IgD-negative memory B cell (primary cell): ENCODE results near the gene CXCR4. TPM values are rescaled to one million over a fixed set of nuclear protein-coding genes. Genes with fewer than 3 reads are reported as not detected.

Experiments
- H3K27ac Mint-ChIP-seq, 3 donors: one replicate each; pipeline ENCODE4 v1.8.0; 2020 to 2022; ENCODE audit warnings: mild to moderate bottlenecking in 3 of 3, mixed read lengths in 3 of 3, moderate library complexity in 1 of 3
- H3K27me3 Mint-ChIP-seq: one replicate; pipeline ENCODE4 v1.8.0; 2021; ENCODE audit warnings: mixed read lengths
- H3K36me3 Mint-ChIP-seq: one replicate; pipeline ENCODE4 v1.8.0; 2020; ENCODE audit warnings: mild to moderate bottlenecking, mixed read lengths
- H3K4me1 Mint-ChIP-seq, 3 donors: one replicate each; pipeline ENCODE4 v1.8.0; 2020 to 2022; ENCODE audit warnings: mixed read lengths in 3 of 3, mild to moderate bottlenecking in 1 of 3
- H3K4me3 Mint-ChIP-seq, 4 donors: one replicate each; pipeline ENCODE4 v1.8.0; 2020 to 2022; ENCODE audit warnings: mild to moderate bottlenecking in 4 of 4, mixed read lengths in 4 of 4, moderate library complexity in 3 of 4
- H3K9me3 Mint-ChIP-seq, 3 donors: one replicate each; pipeline ENCODE4 v1.8.0; 2020 to 2021; ENCODE audit warnings: mixed read lengths in 3 of 3, mild to moderate bottlenecking in 1 of 3
- polyA plus RNA-seq: library from polyadenylated mRNA; unstranded; fragments of 300-500 nt; fragmentation: Illumina TruSeq; gene quantifications from one replicate; pipeline ENCODE4 v1.2.3, GENCODE V29; 2021

Gene CXCR4
- polyA plus RNA-seq: 862 TPM

GRCh38 chr2:136117909-136118818 is at the start of gene CXCR4:
TSS of gene CXCR4 (minus strand) at chr2:136118149. CDS start at chr2:136118060, 89 bp downstream.
- H3K36me3 Mint-ChIP-seq: peaks cover 26% of the 10 kb centered on the region
- no peaks in the 10 kb centered on the region for H3K27me3 Mint-ChIP-seq
- peak within 1 kb of the TSS; percentile 99 to 100 (median 100) for H3K27ac Mint-ChIP-seq
- peak within 1 kb of the TSS; percentile 96 to 99 (median 98) for H3K4me3 Mint-ChIP-seq
- peaks cover 28 to 48% (median 44%) of the 10 kb centered on the region in 3 donors for H3K4me1 Mint-ChIP-seq
- peaks cover 0 to 3% (median 2%) of the 10 kb centered on the region in 3 donors for H3K9me3 Mint-ChIP-seq

GRCh38 chr2:136164280-136164776 is 46.4 kb upstream of the CXCR4 start:
- Mint-ChIP-seq H3K4me3 (no peak overlapping the region), H3K36me3 (peaks cover 1% of the 10 kb centered on the region), H3K27me3 (peaks cover 2% of the 10 kb centered on the region), H3K9me3 (no peaks in the 10 kb centered on the region), H3K27ac (peak overlapping the region in 1 of 3 donors; percentile 8), H3K4me1 (peaks cover 13 to 21% (median 16%) of the 10 kb centered on the region in 3 donors)

- Mint-ChIP-seq H3K27ac (peak overlapping the region in 1 of 3 donors; percentile 71), H3K4me1 (peaks cover 15 to 21% (median 17%) of the 10 kb centered on the region in 3 donors), H3K4me3 (peak overlapping the region in 1 of 4 donors; percentile 8), H3K9me3 (peaks cover 0 to 2% (median 0%) of the 10 kb centered on the region in 3 donors), H3K27me3 (peaks cover 2% of the 10 kb centered on the region), H3K36me3 (peaks cover 1% of the 10 kb centered on the region)
These were observed 44.5 kb upstream of the CXCR4 start for GRCh38 chr2:136162438-136162837.

- Mint-ChIP-seq H3K27ac (no peak overlapping the region), H3K27me3 (no peaks in the 10 kb centered on the region), H3K4me3 (no peak overlapping the region), H3K36me3 (peaks cover 2% of the 10 kb centered on the region), H3K4me1 (peaks cover 11 to 15% (median 15%) of the 10 kb centered on the region in 3 donors), H3K9me3 (peaks cover 0 to 2% (median 1%) of the 10 kb centered on the region in 3 donors)
These were observed 38.5 kb upstream of the CXCR4 start for GRCh38 chr2:136156411-136156810.

GRCh38 chr2:136154384-136154783 is 36.4 kb upstream of the CXCR4 start:
- H3K9me3 Mint-ChIP-seq: peaks cover 0 to 2% (median 1%) of the 10 kb centered on the region in 3 donors
- H3K36me3 Mint-ChIP-seq: peaks cover 2% of the 10 kb centered on the region
- no peak overlapping the region for H3K4me3 Mint-ChIP-seq
- H3K27ac Mint-ChIP-seq: no peak overlapping the region
- peaks cover 12 to 17% (median 16%) of the 10 kb centered on the region in 3 donors for H3K4me1 Mint-ChIP-seq
- peaks cover 1% of the 10 kb centered on the region for H3K27me3 Mint-ChIP-seq

- Mint-ChIP-seq H3K4me1 (peaks cover 12 to 17% (median 12%) of the 10 kb centered on the region in 3 donors), H3K4me3 (peak overlapping the region in 1 of 4 donors; percentile 6), H3K27ac (no peak overlapping the region), H3K36me3 (peaks cover 2% of the 10 kb centered on the region), H3K27me3 (peaks cover 3% of the 10 kb centered on the region), H3K9me3 (peaks cover 0 to 4% (median 1%) of the 10 kb centered on the region in 3 donors)
These were observed 33.3 kb upstream of the CXCR4 start for GRCh38 chr2:136151021-136151971.

GRCh38 chr2:136149011-136149410 is 31.1 kb upstream of the CXCR4 start:
- Mint-ChIP-seq H3K4me1 (peaks cover 12 to 19% (median 18%) of the 10 kb centered on the region in 3 donors), H3K27ac (no peak overlapping the region), H3K36me3 (peaks cover 2% of the 10 kb centered on the region), H3K4me3 (no peak overlapping the region), H3K27me3 (peaks cover 3% of the 10 kb centered on the region), H3K9me3 (peaks cover 0 to 4% (median 4%) of the 10 kb centered on the region in 3 donors)

- peaks cover 3% of the 10 kb centered on the region for H3K27me3 Mint-ChIP-seq
- peak overlapping the region in 1 of 3 donors; percentile 6 for H3K27ac Mint-ChIP-seq
- no peak overlapping the region for H3K4me3 Mint-ChIP-seq
- peaks cover 8 to 23% (median 18%) of the 10 kb centered on the region in 3 donors for H3K4me1 Mint-ChIP-seq
- peaks cover 0 to 4% (median 4%) of the 10 kb centered on the region in 3 donors for H3K9me3 Mint-ChIP-seq
- H3K36me3 Mint-ChIP-seq: no peaks in the 10 kb centered on the region
These were observed 28.6 kb upstream of the CXCR4 start for GRCh38 chr2:136146564-136146963.

- peaks cover 0 to 4% (median 3%) of the 10 kb centered on the region in 3 donors for H3K9me3 Mint-ChIP-seq
- no peaks in the 10 kb centered on the region for H3K36me3 Mint-ChIP-seq
- H3K4me3 Mint-ChIP-seq: no peak overlapping the region
- H3K4me1 Mint-ChIP-seq: peaks cover 15 to 28% (median 24%) of the 10 kb centered on the region in 3 donors
- H3K27me3 Mint-ChIP-seq: peaks cover 2% of the 10 kb centered on the region
- peak overlapping the region in 1 of 3 donors; percentile 16 for H3K27ac Mint-ChIP-seq
These were observed 25.9 kb upstream of the CXCR4 start for GRCh38 chr2:136143603-136144451.

- peaks cover 0 to 4% (median 0%) of the 10 kb centered on the region in 3 donors for H3K9me3 Mint-ChIP-seq
- H3K4me3 Mint-ChIP-seq: peak overlapping the region in 1 of 4 donors; percentile 65
- no peaks in the 10 kb centered on the region for H3K36me3 Mint-ChIP-seq
- H3K27ac Mint-ChIP-seq: no peak overlapping the region
- H3K4me1 Mint-ChIP-seq: peaks cover 32 to 46% (median 33%) of the 10 kb centered on the region in 3 donors
- H3K27me3 Mint-ChIP-seq: no peaks in the 10 kb centered on the region
These were observed 23.7 kb upstream of the CXCR4 start for GRCh38 chr2:136141510-136142149.

GRCh38 chr2:136139631-136140030 is 21.7 kb upstream of the CXCR4 start:
- H3K27ac Mint-ChIP-seq: peak overlapping the region; percentile 93 to 100 (median 96)
- peak overlapping the region; percentile 38 to 87 (median 78) for H3K4me3 Mint-ChIP-seq
- no peaks in the 10 kb centered on the region for H3K27me3 Mint-ChIP-seq
- H3K4me1 Mint-ChIP-seq: peaks cover 44 to 63% (median 49%) of the 10 kb centered on the region in 3 donors
- H3K36me3 Mint-ChIP-seq: no peaks in the 10 kb centered on the region
- no peaks in the 10 kb centered on the region for H3K9me3 Mint-ChIP-seq

GRCh38 chr2:136137982-136138381 is 20.0 kb upstream of the CXCR4 start:
- Mint-ChIP-seq H3K9me3 (no peaks in the 10 kb centered on the region), H3K4me3 (peak overlapping the region in 3 of 4 donors; percentile 38 to 85 (median 68)), H3K27ac (peak overlapping the region; percentile 93 to 100 (median 99)), H3K36me3 (peaks cover 2% of the 10 kb centered on the region), H3K27me3 (peaks cover 1% of the 10 kb centered on the region), H3K4me1 (peaks cover 56 to 78% (median 63%) of the 10 kb centered on the region in 3 donors)

- Mint-ChIP-seq H3K27ac (peak overlapping the region; percentile 93 to 100 (median 99)), H3K4me3 (peak overlapping the region in 3 of 4 donors; percentile 35 to 85 (median 84)), H3K9me3 (no peaks in the 10 kb centered on the region), H3K27me3 (peaks cover 1% of the 10 kb centered on the region), H3K4me1 (peaks cover 56 to 83% (median 69%) of the 10 kb centered on the region in 3 donors), H3K36me3 (peaks cover 2% of the 10 kb centered on the region)
These were observed 19.0 kb upstream of the CXCR4 start for GRCh38 chr2:136136931-136137330.
